GM21360 (cell line): Measurements from ENCODE around the gene RIC1.
"Not testable (repeated sequence)": the region's sequence is repeated elsewhere in the genome, so short reads cannot be mapped to it uniquely, and the experiment has no call there.

Experiments used
- ATAC-seq: cut with Tn5 transposase; IDR thresholded peaks from one replicate; pipeline ENCODE4 v1.9.1; 2021; ENCODE audit warnings: mild to moderate bottlenecking, moderate library complexity; ENCODE audit not compliant: unreplicated experiment

Gene RIC1

GRCh38 chr9:5622016-5622415 is 6.9 kb upstream of the RIC1 start:
- no peak for ATAC-seq

- ATAC-seq = no peak
Measured at GRCh38 chr9:5624655-5625054, 4.3 kb upstream of the RIC1 start.

- peak; percentile 52 for ATAC-seq
Measured at GRCh38 chr9:5626727-5627634, 1.9 kb upstream of the RIC1 start.

GRCh38 chr9:5627686-5628085 is 1.2 kb upstream of the RIC1 start:
- not testable (repeated sequence) for ATAC-seq

GRCh38 chr9:5628183-5628529 is 751 bp upstream of the RIC1 start:
- no peak for ATAC-seq

GRCh38 chr9:5629312-5630080 is 589 bp downstream of the RIC1 start:
- ATAC-seq = no peak

GRCh38 chr9:5630081-5630507 is 1.2 kb downstream of the RIC1 start:
- ATAC-seq = no peak

GRCh38 chr9:5631026-5631425 is 2.1 kb downstream of the RIC1 start:
- ATAC-seq = no peak

GRCh38 chr9:5632540-5632939 is 3.6 kb downstream of the RIC1 start:
- ATAC-seq = no peak

GRCh38 chr9:5633243-5633642 is 4.3 kb downstream of the RIC1 start:
- ATAC-seq = no peak

- ATAC-seq = no peak
Measured at GRCh38 chr9:5635390-5635789, 6.5 kb downstream of the RIC1 start.

- ATAC-seq = no peak
Measured at GRCh38 chr9:5639816-5640215, 10.9 kb downstream of the RIC1 start.

- ATAC-seq = no peak
Measured at GRCh38 chr9:5642170-5642569, 13.3 kb downstream of the RIC1 start.

- ATAC-seq = no peak
Measured at GRCh38 chr9:5643005-5643624, 14.2 kb downstream of the RIC1 start.

- ATAC-seq = no peak
Measured at GRCh38 chr9:5644501-5644900, 15.6 kb downstream of the RIC1 start.

- no peak for ATAC-seq
Measured at GRCh38 chr9:5646116-5646515, 17.2 kb downstream of the RIC1 start.

- no peak for ATAC-seq
Measured at GRCh38 chr9:5650356-5651105, 21.6 kb downstream of the RIC1 start.

GRCh38 chr9:5651246-5651645 is 22.3 kb downstream of the RIC1 start:
- no peak for ATAC-seq

GRCh38 chr9:5652821-5653220 is 23.9 kb downstream of the RIC1 start:
- no peak for ATAC-seq

- not testable (repeated sequence) for ATAC-seq
Measured at GRCh38 chr9:5662804-5663203, 33.9 kb downstream of the RIC1 start.

- ATAC-seq = no peak
Measured at GRCh38 chr9:5665059-5665458, 36.2 kb downstream of the RIC1 start.
